SU-DHL-6 (cell line): ENCODE results near the gene PCDHA3.

Experiments
- H2AFZ ChIP-seq: fragments of 200-600 bp; sonication (generic); 2 replicates; pipeline ENCODE4 v1.6.1; 2014; ENCODE audit warnings: low read depth, mild to moderate bottlenecking, moderate library complexity, mixed read lengths, antibody characterized with exemption, low read length; ENCODE audit not compliant: severe bottlenecking
- H3F3A ChIP-seq: fragments of 200-600 bp; shearing (Covaris generic); 2 replicates; pipeline ENCODE4 v1.6.0; 2016; ENCODE audit warnings: antibody characterized with exemption, mild to moderate bottlenecking; ENCODE audit not compliant: insufficient read depth
- H3K27ac ChIP-seq: fragments of 200-600 bp; sonication (generic); 2 replicates; pipeline ENCODE4 v1.5.1; 2016; ENCODE audit warnings: low read depth, mild to moderate bottlenecking, low read length, moderate library complexity, mixed read lengths
- H3K27me3 ChIP-seq: fragments of 200-600 bp; sonication (generic), shearing (Covaris generic); 2 replicates; pipeline ENCODE4 v1.6.0; 2014; ENCODE audit warnings: mild to moderate bottlenecking, low read length
- H3K36me3 ChIP-seq: fragments of 200-600 bp; sonication (generic); 2 replicates; pipeline ENCODE4 v1.6.1; 2014; ENCODE audit warnings: mild to moderate bottlenecking, low read length, mixed read lengths
- H3K4me2 ChIP-seq: fragments of 300-600, 200-600 bp; shearing (Covaris generic), sonication (generic); 2 replicates; pipeline ENCODE4 v1.6.0; 2014; ENCODE audit warnings: low read length, low read depth, mild to moderate bottlenecking; ENCODE audit not compliant: poor library complexity, severe bottlenecking
- H3K4me3 ChIP-seq: fragments of 200-600 bp; sonication (generic); 2 replicates; pipeline ENCODE4 v1.5.1; 2014; ENCODE audit warnings: antibody characterized with exemption, low read length, mild to moderate bottlenecking, mixed read lengths; ENCODE audit not compliant: insufficient read depth, poor library complexity, severe bottlenecking
- H3K79me2 ChIP-seq: fragments of 200-600 bp; sonication (generic); 2 replicates; pipeline ENCODE4 v1.6.1; 2014; ENCODE audit warnings: mild to moderate bottlenecking, low read length, moderate library complexity; ENCODE audit not compliant: insufficient read depth
- H3K9ac ChIP-seq: fragments of 200-600 bp; sonication (generic); 2 replicates; pipeline ENCODE4 v1.7.0; 2014; ENCODE audit warnings: mild to moderate bottlenecking, low read length
- H3K9me2 ChIP-seq: fragments of 200-600 bp; sonication (generic); replicated peaks from 2 replicates; pipeline ENCODE4 v1.6.1; 2014; ENCODE audit warnings: low read length; ENCODE audit not compliant: insufficient read depth
- H3K9me3 ChIP-seq: fragments of 200-600 bp; sonication (generic); 2 replicates; pipeline ENCODE4 v1.6.1; 2014; ENCODE audit warnings: low read length, mixed read lengths; ENCODE audit not compliant: insufficient read depth
- H4K20me1 ChIP-seq: fragments of 200-600 bp; sonication (generic); 2 replicates; pipeline ENCODE4 v1.6.1; 2014; ENCODE audit warnings: low read depth, mild to moderate bottlenecking, antibody characterized with exemption, low read length, moderate library complexity, mixed read lengths
- CTCF ChIP-seq: fragments of 200-600 bp; sonication (generic); IDR thresholded peaks from one replicate; pipeline ENCODE4 v1.5.1; 2017; ENCODE audit warnings: antibody characterized with exemption, mild to moderate bottlenecking, low read length, moderate library complexity; ENCODE audit not compliant: insufficient read depth, poor library complexity, severe bottlenecking
- EZH2phosphoT487 ChIP-seq: fragments of 200-600 bp; sonication (generic), shearing (Covaris generic); conservative IDR thresholded peaks from 2 replicates; pipeline ENCODE4 v1.6.1; 2018; ENCODE audit warnings: mild to moderate bottlenecking, antibody characterized with exemption, low read length, moderate library complexity, mixed read lengths

Gene PCDHA3

GRCh38 chr5:140800816-140801493 lies at the start of gene PCDHA3:
Gene PCDHA3 (plus strand): TSS chr5:140801057.
- H3K27me3 ChIP-seq, result no peaks in the 10 kb centered on the region
- H3K9me3 ChIP-seq, result no peaks in the 10 kb centered on the region
- TF ChIP-seq CTCF, result no peak
- no peak for TF ChIP-seq EZH2phosphoT487
- H3K4me3 ChIP-seq, result no peak within 1 kb of the TSS
- no peak within 1 kb of the TSS for H3K27ac ChIP-seq
- no peak within 1 kb of the TSS for H2AFZ ChIP-seq
- H3K4me2 ChIP-seq, result no peak within 1 kb of the TSS
- no peaks in the 10 kb centered on the region for H4K20me1 ChIP-seq
- H3K36me3 ChIP-seq, result no peaks in the 10 kb centered on the region
- H3K79me2 ChIP-seq, result no peaks in the 10 kb centered on the region
- H3K9ac ChIP-seq, result no peak within 1 kb of the TSS
- H3K9me2 ChIP-seq, result no peaks in the 10 kb centered on the region
- H3F3A ChIP-seq, result no peaks in the 10 kb centered on the region

GRCh38 chr5:140753561-140753960 lies 47.3 kb upstream of the PCDHA3 start:
- TF ChIP-seq EZH2phosphoT487 (no peak), CTCF (no peak)
- Histone ChIP-seq H3K79me2 (no peaks in the 10 kb centered on the region), H3K9me3 (no peaks in the 10 kb centered on the region)

GRCh38 chr5:140764177-140764973 lies 36.5 kb upstream of the PCDHA3 start:
- Histone ChIP-seq H3K4me2 (no peak overlapping the region), H3K36me3 (0 out of 2 replicates have a peak, but pooled peaks cover 7% of the 10 kb centered on the region), H3K9me2 (no peaks in the 10 kb centered on the region), H3K79me2 (no peaks in the 10 kb centered on the region), H3K27me3 (no peaks in the 10 kb centered on the region), H3K27ac (no peak overlapping the region), H2AFZ (no peak overlapping the region), H3K9ac (no peak overlapping the region), H3K4me3 (no peak overlapping the region), H3F3A (no peaks in the 10 kb centered on the region), H3K9me3 (peaks cover 49% of the 10 kb centered on the region), H4K20me1 (no peaks in the 10 kb centered on the region)
- TF ChIP-seq EZH2phosphoT487, result no peak
- TF ChIP-seq CTCF, result no peak

More at GRCh38 chr5:140753561-140753960, 47.3 kb upstream of the PCDHA3 start:
- H3K4me3 ChIP-seq, result no peak overlapping the region
- H3K9ac ChIP-seq, result no peak overlapping the region
- H2AFZ ChIP-seq, result no peak overlapping the region
- no peaks in the 10 kb centered on the region for H3K27me3 ChIP-seq
- H4K20me1 ChIP-seq, result no peaks in the 10 kb centered on the region
- no peaks in the 10 kb centered on the region for H3K9me2 ChIP-seq
- H3K4me2 ChIP-seq, result no peak overlapping the region
- H3K27ac ChIP-seq, result no peak overlapping the region
- no peaks in the 10 kb centered on the region for H3K36me3 ChIP-seq
- no peaks in the 10 kb centered on the region for H3F3A ChIP-seq
